Sigmoid colon (tissue), 7 donors: ENCODE data around the gene GABARAP. TPM values are rescaled to one million over a fixed set of nuclear protein-coding genes. Genes with fewer than 3 reads are reported as not detected.

Experiments
- DNase-seq: peaks from one replicate; pipeline ENCODE4 v3.0.0-alpha.2; 2019
- H3K27ac ChIP-seq, 4 donors: fragments of 200-600 bp; sonication (generic); one replicate each; pipeline ENCODE4 v1.5.1; 2016 to 2019; ENCODE audit warnings: mild to moderate bottlenecking in 1 of 4
- H3K27me3 ChIP-seq, 3 donors: fragments of 200-600 bp; sonication (generic); one replicate each; pipeline ENCODE4 v1.5.1; 2019; ENCODE audit warnings: mild to moderate bottlenecking in 1 of 3
- H3K36me3 ChIP-seq, 4 donors: fragments of 200-600 bp; sonication (generic); one replicate each; pipeline ENCODE4 v1.5.1; 2016 to 2019
- H3K4me1 ChIP-seq, 4 donors: fragments of 200-600 bp; sonication (generic); one replicate each; pipeline ENCODE4 v1.5.1; 2017 to 2019
- H3K4me3 ChIP-seq, 4 donors: fragments of 200-600 bp; sonication (generic); one replicate each; pipeline ENCODE4 v1.5.1; 2017 to 2019; ENCODE audit warnings: mild to moderate bottlenecking in 2 of 4, moderate library complexity in 1 of 4
- H3K9me3 ChIP-seq, 4 donors: fragments of 200-600 bp in 3 of 4; sonication (generic) in 3 of 4; one replicate each; pipeline versions ENCODE4 v1.5.1 to v1.6.1; 2013 to 2019
- EP300 ChIP-seq, 4 donors: sonication (generic); formaldehyde crosslinking; IDR thresholded peaks; one replicate each; pipeline ENCODE4 v1.6.1; 2017; ENCODE audit warnings: antibody characterized with exemption in 4 of 4
- POLR2A ChIP-seq, 2 donors: fragments of 450-650 bp; IDR thresholded peaks; one replicate each; pipeline ENCODE4 v1.6.1; 2016; ENCODE audit warnings: antibody characterized with exemption in 2 of 2, mild to moderate bottlenecking in 2 of 2, moderate library complexity in 2 of 2
- POLR2AphosphoS5 ChIP-seq, 4 donors: sonication (generic); formaldehyde crosslinking; IDR thresholded peaks; one replicate each; pipeline ENCODE4 v1.6.1; 2017; ENCODE audit warnings: antibody characterized with exemption in 4 of 4
- WGBS, 2 donors: extraction: QIAGEN DNeasy Blood & Tissue Kit; methylation state at CpG; one replicate each; pipeline ENCODE4 v1.1.7; 2013; 5-methylcytosine and 5-hydroxymethylcytosine counted together
- intact Hi-C: fragments of 100-400 bp; cut with DNase I; formaldehyde crosslinking; loops from one replicate; pipeline ENCODE4 v1.15.1; 2023
- polyA plus RNA-seq, 3 donors: library from polyadenylated mRNA; stranded (reverse); fragments of 200-250 nt; gene quantifications; one replicate each; pipeline ENCODE4 v1.2.3, GENCODE V29; 2013
- total RNA-seq, 4 donors: library from RNA; depleted of rRNA; stranded (reverse); fragments of >200 nt; gene quantifications; one replicate each; pipeline ENCODE4 v1.1.0, GENCODE V29; 2016
- TF ChIP-seq, protein P1 (sequence below), 4 experiments: fragments of 450-650 bp in 3 of 4; fragments of 200-600 bp in 1 of 4; IDR thresholded peaks; one replicate each; pipeline ENCODE4 v1.5.1; 2016 to 2019; ENCODE audit warnings: antibody characterized with exemption in 4 of 4, mild to moderate bottlenecking in 3 of 4, moderate library complexity in 2 of 4
- donor health status: healthy with polysubstance abuse.
- donor health status: Bipolar disorder and iron deficiency.
- donor health status: healthy.

The GABARAP gene
- total and polyA plus RNA-seq, 7 donors: 147 to 1,215 (median 613) TPM

DNA sequence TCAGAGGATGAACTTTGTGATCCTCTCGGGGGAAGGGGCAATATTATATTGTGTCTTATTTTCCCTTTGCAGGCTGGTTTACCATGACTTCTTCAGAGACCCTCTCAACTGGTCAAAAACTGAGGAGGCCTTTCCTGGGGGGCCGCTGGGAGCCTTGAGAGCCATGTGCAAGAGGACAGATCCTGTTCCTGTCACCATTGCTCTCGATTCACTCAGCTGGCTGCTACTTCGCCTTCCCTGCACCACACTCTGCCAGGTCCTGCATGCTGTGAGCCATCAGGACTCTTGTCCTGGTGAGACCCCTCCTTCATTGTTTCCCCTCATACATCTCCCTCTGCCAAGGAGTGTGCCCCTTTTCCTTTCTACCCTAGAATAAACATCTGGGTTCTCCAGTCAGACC is 12.3 kb upstream of the GABARAP start:
- intact Hi-C loops: loop anchor here (10.0 kb wide), 1 partner anchor 310 kb away; the partner anchor contains the start of gene SENP3
- no peak for DNase-seq
- H3K27me3 ChIP-seq: no peaks in the 10 kb centered on the region
- 76 to 91% methylated on average over 4 of the region's 4 CpGs for WGBS, 2 donors
- H3K27ac ChIP-seq: no peak overlapping the region
- H3K36me3 ChIP-seq: peaks cover 10 to 56% (median 34%) of the 10 kb centered on the region in 4 donors
- H3K9me3 ChIP-seq: no peaks in the 10 kb centered on the region
- TF ChIP-seq POLR2A (IDR thresholded peaks at IDR 0.05): no peak
- TF ChIP-seq, protein P1, sequence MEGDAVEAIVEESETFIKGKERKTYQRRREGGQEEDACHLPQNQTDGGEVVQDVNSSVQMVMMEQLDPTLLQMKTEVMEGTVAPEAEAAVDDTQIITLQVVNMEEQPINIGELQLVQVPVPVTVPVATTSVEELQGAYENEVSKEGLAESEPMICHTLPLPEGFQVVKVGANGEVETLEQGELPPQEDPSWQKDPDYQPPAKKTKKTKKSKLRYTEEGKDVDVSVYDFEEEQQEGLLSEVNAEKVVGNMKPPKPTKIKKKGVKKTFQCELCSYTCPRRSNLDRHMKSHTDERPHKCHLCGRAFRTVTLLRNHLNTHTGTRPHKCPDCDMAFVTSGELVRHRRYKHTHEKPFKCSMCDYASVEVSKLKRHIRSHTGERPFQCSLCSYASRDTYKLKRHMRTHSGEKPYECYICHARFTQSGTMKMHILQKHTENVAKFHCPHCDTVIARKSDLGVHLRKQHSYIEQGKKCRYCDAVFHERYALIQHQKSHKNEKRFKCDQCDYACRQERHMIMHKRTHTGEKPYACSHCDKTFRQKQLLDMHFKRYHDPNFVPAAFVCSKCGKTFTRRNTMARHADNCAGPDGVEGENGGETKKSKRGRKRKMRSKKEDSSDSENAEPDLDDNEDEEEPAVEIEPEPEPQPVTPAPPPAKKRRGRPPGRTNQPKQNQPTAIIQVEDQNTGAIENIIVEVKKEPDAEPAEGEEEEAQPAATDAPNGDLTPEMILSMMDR (IDR thresholded peaks at IDR 0.05): no peak
- no peak for TF ChIP-seq EP300 (IDR thresholded peaks at IDR 0.05)
- H3K4me1 ChIP-seq: peaks cover 0 to 29% (median 24%) of the 10 kb centered on the region in 4 donors
- H3K4me3 ChIP-seq: no peak overlapping the region

DNA sequence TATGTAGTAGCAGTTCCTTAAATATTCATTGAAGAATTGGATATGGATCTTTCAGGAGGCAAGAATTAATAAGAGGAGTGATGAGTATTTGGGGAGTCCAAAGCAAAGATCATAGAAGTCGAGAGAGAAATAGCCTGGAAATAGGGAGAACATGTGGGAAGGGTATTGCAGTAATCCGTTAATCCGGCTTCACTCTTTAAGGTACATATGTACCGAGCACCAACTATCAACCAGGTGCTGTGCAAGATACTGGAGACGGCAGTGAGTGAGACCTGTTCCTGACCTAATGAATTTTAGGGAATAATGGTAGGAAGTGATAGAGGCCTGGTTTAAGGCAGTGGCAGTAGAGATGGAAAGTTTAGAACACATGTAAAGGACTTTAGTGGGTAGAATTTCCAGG is 10.8 kb upstream of the GABARAP start:
- no peak for TF ChIP-seq EP300 (IDR thresholded peaks at IDR 0.05)
- no peak for TF ChIP-seq POLR2AphosphoS5 (IDR thresholded peaks at IDR 0.05)
- no peak for TF ChIP-seq POLR2A (IDR thresholded peaks at IDR 0.05)
- TF ChIP-seq, protein P1 (IDR thresholded peaks at IDR 0.05): no peak
- 34 to 77% methylated on average over 5 of the region's 5 CpGs for WGBS, 2 donors
- DNase-seq: no peak
- intact Hi-C loops: loop anchor here (2.0 to 10.0 kb wide), 2 partner anchors 28 to 312 kb away; partner anchors contain the start of genes SENP3 and SLC2A4
- Histone ChIP-seq H3K27me3 (no peaks in the 10 kb centered on the region), H3K9me3 (no peaks in the 10 kb centered on the region), H3K36me3 (peaks cover 5 to 41% (median 28%) of the 10 kb centered on the region in 4 donors), H3K4me1 (peaks cover 0 to 43% (median 35%) of the 10 kb centered on the region in 4 donors), H3K27ac (peak overlapping the region; percentile 97 to 99 (median 98)), H3K4me3 (peak overlapping the region; percentile 79 to 99 (median 88))

DNA sequence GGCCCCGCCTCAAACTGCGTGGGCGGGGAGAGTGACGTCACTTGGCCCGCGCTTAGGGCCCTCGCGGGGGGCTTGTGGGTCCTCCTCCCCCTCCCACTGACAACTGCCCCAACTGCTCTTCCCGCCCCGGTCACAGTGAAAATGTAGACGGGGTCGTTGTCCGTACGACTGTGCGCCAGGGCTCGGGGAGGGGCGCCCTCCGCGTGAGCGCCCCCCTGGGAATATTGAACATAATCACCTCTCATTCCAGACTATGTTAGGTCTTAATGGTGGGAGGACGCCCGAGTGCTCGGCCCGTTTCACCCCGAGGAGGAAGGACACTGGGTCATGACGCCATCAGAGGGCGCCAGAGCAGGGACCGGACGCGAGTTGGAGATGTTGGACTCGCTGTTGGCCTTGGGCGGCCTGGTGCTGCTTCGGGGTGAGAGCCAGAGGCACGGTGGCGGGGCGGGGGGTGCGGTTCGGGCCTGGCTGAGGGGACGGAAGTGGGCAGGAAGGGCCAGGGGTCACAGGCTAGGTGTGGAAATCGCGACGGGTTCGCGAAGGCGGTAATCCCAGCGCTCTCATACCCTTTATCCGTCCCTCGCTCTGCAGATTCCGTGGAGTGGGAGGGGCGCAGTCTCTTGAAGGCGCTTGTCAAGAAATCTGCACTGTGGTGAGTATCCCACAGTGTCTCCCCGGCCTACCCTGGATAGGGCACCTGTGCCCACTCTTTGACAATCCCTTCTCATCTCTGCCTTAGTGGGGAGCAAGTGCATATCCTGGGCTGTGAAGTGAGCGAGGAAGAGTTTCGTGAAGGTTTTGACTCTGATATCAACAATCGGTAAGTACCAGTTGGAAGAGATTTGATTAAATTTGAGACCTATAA is 10.2 kb upstream of the GABARAP start, which contains the start of gene ELP5:
Gene ELP5, plus strand, starts transcription at position 40 of the 868 bp plus-strand sequence. Its CDS starts 336 bp downstream, at position 376.
- no peak for TF ChIP-seq POLR2A (IDR thresholded peaks at IDR 0.05)
- peak; percentile 42 to 82 (median 76) for TF ChIP-seq POLR2AphosphoS5 (IDR thresholded peaks at IDR 0.05)
- TF ChIP-seq EP300 (IDR thresholded peaks at IDR 0.05): peak in 2 of 4 donors; percentile 38 to 41
- no peaks in the 10 kb centered on the region for H3K27me3 ChIP-seq
- peaks cover 5 to 35% (median 22%) of the 10 kb centered on the region in 4 donors for H3K36me3 ChIP-seq
- 0 to 1% methylated on average over 55 of the region's 55 CpGs for WGBS, 2 donors
- peak within 1 kb of the TSS; percentile 79 to 99 (median 88) for H3K4me3 ChIP-seq
- no peaks in the 10 kb centered on the region for H3K9me3 ChIP-seq
- intact Hi-C loops: loop anchor here (2.0 to 10.0 kb wide), 2 partner anchors 28 to 312 kb away; partner anchors contain the start of genes SENP3 and SLC2A4
- DNase-seq: peak; percentile 97
- H3K4me1 ChIP-seq: peaks cover 0 to 43% (median 35%) of the 10 kb centered on the region in 4 donors
- H3K27ac ChIP-seq: peak within 1 kb of the TSS; percentile 97 to 99 (median 98)

DNA sequence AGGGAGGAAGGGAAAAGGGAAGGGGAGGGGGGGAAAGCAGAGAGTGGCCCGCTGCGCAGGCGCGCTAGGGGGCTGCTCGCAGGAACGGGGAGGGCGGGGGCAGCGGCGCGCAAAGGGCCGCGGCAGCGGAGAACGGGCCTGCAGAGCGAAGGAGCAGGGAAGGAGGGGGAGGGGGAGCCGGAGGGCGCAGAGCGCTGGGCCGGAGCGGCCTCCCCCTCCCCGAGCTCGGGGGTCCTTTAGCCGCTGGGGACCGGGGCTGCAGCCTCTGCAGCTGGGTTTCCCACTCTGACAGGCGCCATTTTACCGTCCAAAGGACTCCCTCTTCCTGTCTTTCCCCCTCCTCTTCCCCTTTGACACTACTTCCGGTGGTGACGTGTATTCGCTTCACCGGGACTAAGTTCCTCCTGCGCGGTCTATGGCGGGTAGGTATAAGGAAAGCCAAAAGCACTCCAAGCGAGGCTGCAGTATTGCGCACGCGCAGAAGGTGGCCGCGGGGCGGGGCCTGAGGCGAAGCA is 9.5 kb upstream of the GABARAP start, which contains the start of gene CTDNEP1:
Gene CTDNEP1, minus strand, starts transcription at position 74 of the 515 bp plus-strand sequence. CDS start 438 bp downstream, outside the sequence.
- H3K27ac ChIP-seq: peak within 1 kb of the TSS; percentile 97 to 99 (median 98)
- H3K36me3 ChIP-seq: peaks cover 5 to 30% (median 22%) of the 10 kb centered on the region in 4 donors
- no peaks in the 10 kb centered on the region for H3K27me3 ChIP-seq
- peak within 1 kb of the TSS; percentile 79 to 99 (median 88) for H3K4me3 ChIP-seq
- 0 to 1% methylated on average over 41 of the region's 41 CpGs for WGBS, 2 donors
- intact Hi-C loops: loop anchor here (2.0 to 10.0 kb wide), 3 partner anchors 29 to 313 kb away; partner anchors contain the start of genes SENP3 and SLC2A4
- peak in 1 of 2 donors; percentile 51 for TF ChIP-seq POLR2A (IDR thresholded peaks at IDR 0.05)
- TF ChIP-seq, protein P1 (IDR thresholded peaks at IDR 0.05): no peak
- peak in 1 of 4 donors; percentile 16 for TF ChIP-seq EP300 (IDR thresholded peaks at IDR 0.05)
- peak; percentile 46 to 80 (median 71) for TF ChIP-seq POLR2AphosphoS5 (IDR thresholded peaks at IDR 0.05)
- peak; percentile 99 for DNase-seq
- H3K9me3 ChIP-seq: no peaks in the 10 kb centered on the region
- peaks cover 0 to 43% (median 35%) of the 10 kb centered on the region in 4 donors for H3K4me1 ChIP-seq
